WTC11 (cell line): ENCODE measurements around the gene ABCC2. TPM values are rescaled to one million over a fixed set of nuclear protein-coding genes. Genes with fewer than 3 reads are reported as not detected.

ENCODE experiments used
- ATAC-seq: fragments of 200-7000 bp; cut with Tn5 transposase; 2 replicates; pipeline ENCODE4 v1.10.0; 2021; ENCODE audit warnings: mild to moderate bottlenecking, moderate library complexity
- CTCF ChIA-PET: fragments of 300-600 bp; sonication (Branson Sonifier 250); formaldehyde crosslinking; loops from one replicate; lab custom pipeline; 2021; ENCODE audit warnings: antibody characterized with exemption; lab: Charles Lee
- POLR2A ChIA-PET: fragments of 350-600 bp; sonication (Branson Sonifier 250); formaldehyde crosslinking; loops from one replicate; lab custom pipeline; 2021; ENCODE audit warnings: antibody characterized with exemption; lab: Charles Lee
- DNase-seq: peaks from one replicate; pipeline ENCODE4 v3.0.0; 2021; ENCODE audit warnings: low spot score
- H3K27ac Mint-ChIP-seq: 2 replicates; pipeline ENCODE4 v1.8.0; 2021; ENCODE audit warnings: mixed read lengths
- H3K27me3 Mint-ChIP-seq: 2 replicates; pipeline ENCODE4 v1.8.0; 2021; ENCODE audit warnings: low read depth, mild to moderate bottlenecking, moderate library complexity, mixed read lengths
- H3K36me3 Mint-ChIP-seq: 2 replicates; pipeline ENCODE4 v1.8.0; 2021; ENCODE audit warnings: mixed read lengths
- H3K4me1 Mint-ChIP-seq: 2 replicates; pipeline ENCODE4 v1.8.0; 2022; ENCODE audit warnings: mixed read lengths
- H3K4me3 Mint-ChIP-seq: 2 replicates; pipeline ENCODE4 v1.8.0; 2021; ENCODE audit warnings: mild to moderate bottlenecking, moderate library complexity, mixed read lengths
- H3K9me3 Mint-ChIP-seq: 2 replicates; pipeline ENCODE4 v1.8.0; 2021; ENCODE audit warnings: mixed read lengths
- AFF4 ChIP-seq: sonication (generic); formaldehyde crosslinking; IDR thresholded peaks from 2 replicates; pipeline ENCODE4 v1.8.1; 2023; ENCODE audit warnings: mild to moderate bottlenecking, missing genetic modification reagents, borderline replicate concordance
- CREM ChIP-seq: sonication (generic); formaldehyde crosslinking; IDR thresholded peaks from 2 replicates; pipeline ENCODE4 v1.8.1; 2022; ENCODE audit warnings: mild to moderate bottlenecking, missing genetic modification reagents, moderate library complexity
- ELF4 ChIP-seq: sonication (generic); formaldehyde crosslinking; IDR thresholded peaks from 2 replicates; pipeline ENCODE4 v1.8.1; 2022; ENCODE audit warnings: low read depth, mild to moderate bottlenecking, moderate library complexity, missing genetic modification reagents
- EMX1 ChIP-seq: fragments of 250-450 bp; sonication (Bioruptor Pico); IDR thresholded peaks from 2 replicates; pipeline ENCODE4 v1.8.0; 2021; ENCODE audit warnings: mild to moderate bottlenecking
- FOXJ3 ChIP-seq: sonication (generic); formaldehyde crosslinking; IDR thresholded peaks from 2 replicates; pipeline ENCODE4 v1.9.0; 2021; ENCODE audit warnings: missing genetic modification reagents, mild to moderate bottlenecking, borderline replicate concordance
- GABPB1 ChIP-seq: sonication (generic); formaldehyde crosslinking; IDR thresholded peaks from 2 replicates; pipeline ENCODE4 v1.8.1; 2023; ENCODE audit warnings: mild to moderate bottlenecking, missing genetic modification reagents
- IRF2 ChIP-seq: sonication (generic); formaldehyde crosslinking; IDR thresholded peaks from 2 replicates; pipeline ENCODE4 v1.8.0; 2022; ENCODE audit warnings: low read depth, missing genetic modification reagents, borderline replicate concordance
- NFE2L1 ChIP-seq: sonication (generic); formaldehyde crosslinking; IDR thresholded peaks from 2 replicates; pipeline ENCODE4 v1.8.1; 2023; ENCODE audit warnings: missing genetic modification reagents
- NFYB ChIP-seq: sonication (generic); formaldehyde crosslinking; conservative IDR thresholded peaks from 2 replicates; pipeline ENCODE4 v1.8.0; 2022; ENCODE audit warnings: low read depth, missing genetic modification reagents
- NR1H2 ChIP-seq: sonication (generic); formaldehyde crosslinking; IDR thresholded peaks from 2 replicates; pipeline ENCODE4 v1.9.0; 2021; ENCODE audit warnings: mild to moderate bottlenecking, moderate library complexity, missing genetic modification reagents
- ZBTB21 ChIP-seq: sonication (generic); formaldehyde crosslinking; IDR thresholded peaks from 2 replicates; pipeline ENCODE4 v1.8.1; 2023; ENCODE audit warnings: mild to moderate bottlenecking, missing genetic modification reagents, borderline replicate concordance
- ZBTB43 ChIP-seq: sonication (generic); formaldehyde crosslinking; IDR thresholded peaks from 2 replicates; pipeline ENCODE4 v1.8.1; 2023; ENCODE audit warnings: mild to moderate bottlenecking, missing genetic modification reagents
- ZNF263 ChIP-seq: sonication (generic); formaldehyde crosslinking; IDR thresholded peaks from 2 replicates; pipeline ENCODE4 v1.8.1; 2022; ENCODE audit warnings: low read depth, mild to moderate bottlenecking, moderate library complexity, missing genetic modification reagents
- ZNF396 ChIP-seq: fragments of 250-450 bp; sonication (Bioruptor Pico); IDR thresholded peaks from 2 replicates; pipeline ENCODE4 v1.8.0; 2021; ENCODE audit warnings: mild to moderate bottlenecking, moderate library complexity, borderline replicate concordance
- ZNF423 ChIP-seq: fragments of 250-450 bp; sonication (Bioruptor Pico); IDR thresholded peaks from 2 replicates; pipeline ENCODE4 v2.1.2; 2022; ENCODE audit warnings: mild to moderate bottlenecking, moderate library complexity
- ZNF512 ChIP-seq: sonication (generic); formaldehyde crosslinking; IDR thresholded peaks from 2 replicates; pipeline ENCODE4 v1.8.1; 2022; ENCODE audit warnings: missing genetic modification reagents, borderline replicate concordance
- total RNA-seq: library from RNA; stranded (reverse); gene quantifications from 3 replicates; pipeline ENCODE4 v1.2.3, GENCODE V29; 2021
- TF ChIP-seq, protein P1 (sequence below): sonication (generic); formaldehyde crosslinking; IDR thresholded peaks from 2 replicates; pipeline ENCODE4 v1.8.1; 2023; ENCODE audit warnings: mild to moderate bottlenecking, moderate library complexity, missing genetic modification reagents

The ABCC2 gene
- total RNA-seq, 1 experiment from 2014 or later = 0.87 TPM

DNA sequence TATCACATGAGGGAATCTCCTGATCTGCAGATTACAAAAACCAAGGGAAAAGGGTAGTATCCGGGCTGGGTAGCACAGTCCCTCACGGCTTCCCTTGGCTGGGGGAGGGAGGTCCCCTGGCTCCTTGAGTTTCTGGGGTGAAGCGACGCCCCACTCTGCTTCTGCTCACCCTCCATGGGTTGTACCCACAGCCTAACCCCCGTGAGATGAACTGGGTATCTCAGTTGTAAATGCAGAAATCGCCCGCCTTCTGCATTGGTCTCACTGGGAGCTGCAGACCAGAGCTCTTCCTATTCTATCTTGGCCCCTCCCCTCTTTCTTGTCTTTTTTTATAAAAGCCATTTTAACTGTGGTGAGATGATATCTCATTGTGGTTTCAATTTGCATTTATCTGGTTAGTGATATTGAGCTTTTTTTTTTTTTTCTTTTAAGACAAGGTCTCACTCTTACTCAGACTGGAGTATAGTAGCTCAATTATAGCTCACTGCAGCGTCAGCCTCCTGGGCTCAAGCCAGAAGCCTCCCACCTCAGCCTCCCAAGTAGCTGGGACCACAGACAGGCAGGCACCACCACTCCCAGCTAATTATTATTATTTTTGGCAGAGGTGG lies 87.8 kb downstream of the ABCC2 start (continued):
- TF ChIP-seq AFF4 (CRISPR knock-in tag) = no peak
- no peak for TF ChIP-seq ZNF423 (CRISPR knock-in tag)
- TF ChIP-seq IRF2 (CRISPR knock-in tag) = no peak
- no peak for TF ChIP-seq ZNF396 (CRISPR knock-in tag)
- no peak for TF ChIP-seq ZBTB21
- no peak for TF ChIP-seq GABPB1 (CRISPR knock-in tag)
- TF ChIP-seq ZNF512 (CRISPR knock-in tag) = no peak
- TF ChIP-seq CREM (CRISPR knock-in tag) = no peak

DNA sequence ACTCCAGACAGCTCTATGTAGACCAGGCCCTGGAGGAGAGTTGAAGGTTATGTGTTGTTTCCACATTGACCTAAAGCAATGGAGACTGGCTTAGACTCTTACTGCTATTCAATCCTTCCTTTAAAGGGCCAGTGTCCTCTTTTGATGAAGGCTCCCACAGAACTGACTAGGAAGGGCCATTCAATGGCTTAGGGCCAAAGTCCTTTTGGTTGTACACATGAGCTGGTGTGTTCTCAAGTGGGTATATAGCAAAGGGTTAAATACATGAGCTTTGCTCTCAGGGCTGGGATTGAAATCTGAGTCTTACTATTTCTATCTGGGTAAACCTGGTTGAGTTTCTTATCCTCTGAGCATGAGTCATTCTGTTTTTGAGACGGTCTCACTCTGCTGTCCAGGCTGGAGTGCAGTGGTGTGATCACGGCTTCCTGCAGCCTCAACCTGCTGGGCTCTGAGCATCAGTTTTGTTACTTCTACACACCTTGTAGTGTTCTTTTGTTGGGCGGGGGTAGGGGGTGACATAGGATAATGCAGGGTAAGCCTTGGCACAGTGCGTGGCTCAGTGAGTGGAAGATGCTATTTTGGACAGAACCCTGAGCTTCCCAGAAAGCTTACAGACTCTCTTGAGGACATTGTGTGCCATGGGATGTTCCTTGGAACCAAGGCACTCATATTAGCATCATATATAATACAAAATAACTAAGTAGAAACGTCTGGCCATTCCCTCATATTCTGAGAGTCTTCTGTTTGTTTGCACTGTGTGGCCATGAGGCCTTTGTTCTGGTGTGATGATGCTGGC lies 90.1 kb downstream of the ABCC2 start:
- no peak for DNase-seq
- peaks cover 4% of the 10 kb centered on the region; the same call in 1 of the 2 replicates for H3K27me3 Mint-ChIP-seq
- CTCF ChIA-PET = interaction anchor here (1.8 kb wide), 1 partner anchor 27 kb away, joined by 7 read pairs; no protein-coding TSS in a partner anchor
- H3K36me3 Mint-ChIP-seq = peaks cover 19% of the 10 kb centered on the region
- H3K4me3 Mint-ChIP-seq = no peak overlapping the region
- no peak for TF ChIP-seq NFYB (CRISPR knock-in tag)
- TF ChIP-seq EMX1 (CRISPR knock-in tag) = no peak
- no peak for TF ChIP-seq ZNF512 (CRISPR knock-in tag)
- TF ChIP-seq NR1H2 (CRISPR knock-in tag) = no peak
- no peak for TF ChIP-seq FOXJ3 (CRISPR knock-in tag)
- TF ChIP-seq, protein P1, sequence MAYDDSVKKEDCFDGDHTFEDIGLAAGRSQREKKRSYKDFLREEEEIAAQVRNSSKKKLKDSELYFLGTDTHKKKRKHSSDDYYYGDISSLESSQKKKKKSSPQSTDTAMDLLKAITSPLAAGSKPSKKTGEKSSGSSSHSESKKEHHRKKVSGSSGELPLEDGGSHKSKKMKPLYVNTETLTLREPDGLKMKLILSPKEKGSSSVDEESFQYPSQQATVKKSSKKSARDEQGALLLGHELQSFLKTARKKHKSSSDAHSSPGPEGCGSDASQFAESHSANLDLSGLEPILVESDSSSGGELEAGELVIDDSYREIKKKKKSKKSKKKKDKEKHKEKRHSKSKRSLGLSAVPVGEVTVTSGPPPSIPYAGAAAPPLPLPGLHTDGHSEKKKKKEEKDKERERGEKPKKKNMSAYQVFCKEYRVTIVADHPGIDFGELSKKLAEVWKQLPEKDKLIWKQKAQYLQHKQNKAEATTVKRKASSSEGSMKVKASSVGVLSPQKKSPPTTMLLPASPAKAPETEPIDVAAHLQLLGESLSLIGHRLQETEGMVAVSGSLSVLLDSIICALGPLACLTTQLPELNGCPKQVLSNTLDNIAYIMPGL (CRISPR knock-in tag) = no peak
- no peak for TF ChIP-seq ELF4 (CRISPR knock-in tag)
- no peak for TF ChIP-seq ZBTB43 (CRISPR knock-in tag)
- TF ChIP-seq ZNF263 (CRISPR knock-in tag) = no peak
- TF ChIP-seq NFE2L1 (CRISPR knock-in tag) = no peak
- peaks cover under 1% of the 10 kb centered on the region for H3K9me3 Mint-ChIP-seq
- no peaks in the 10 kb centered on the region for H3K4me1 Mint-ChIP-seq
- H3K27ac Mint-ChIP-seq = no peak overlapping the region
- ATAC-seq = no peak
- POLR2A ChIA-PET = no interaction called here
